A549 treated with AZD2906 at 1 μM for 4 hours (cell line): ENCODE results near the gene ZNF677. TPM values are rescaled to one million over a fixed set of nuclear protein-coding genes. Genes with fewer than 3 reads are reported as not detected.

Source experiments
- total RNA-seq: library from RNA; stranded (reverse); fragments of 200-300 nt; extraction: Qiagen RNA extraction; gene quantifications from 5 replicates; pipeline ENCODE4 v1.2.3, GENCODE V29; 2022

Gene ZNF677
- not detected in 5 replicates for total RNA-seq

GRCh38 chr19:53254411-53255341, at the start of gene ZNF677:
Gene ZNF677, minus strand, starts transcription at chr19:53254873. Its CDS starts 3,323 bp downstream, at chr19:53251550.

GRCh38 chr19:53267623-53268022, 12.9 kb upstream of the ZNF677 start, which contains the start of gene VN1R4:
Gene VN1R4, minus strand, starts transcription at chr19:53267723. Its CDS starts 58 bp downstream, at chr19:53267665.

GRCh38 chr19:53257715-53258342, 3.2 kb upstream of the ZNF677 start, which contains the start of gene VN1R2:
Gene VN1R2, plus strand, starts transcription at chr19:53258292. Its CDS starts 84 bp downstream, at chr19:53258376.

GRCh38 chr19:53192771-53193534, 61.7 kb downstream of the ZNF677 start, which contains the start of gene ZNF665:
Gene ZNF665, minus strand, starts transcription at chr19:53193358. Its CDS starts 10,460 bp downstream, at chr19:53182898.

Other genes starting within 250 kb of the ZNF677 start
- 0.03 TPM in 1 of 5 replicates, not detected in the others for gene ERVV-1, start 241.0 kb downstream of the ZNF677 start, total RNA-seq
- not detected in 5 replicates for gene ERVV-2, start 210.1 kb downstream of the ZNF677 start, total RNA-seq
- 6.6 to 9.2 TPM (median 6.9 TPM) in 5 replicates for gene ZNF160, start 151.5 kb downstream of the ZNF677 start, total RNA-seq
- gene ZNF415, start 122.0 kb downstream of the ZNF677 start, total RNA-seq = not detected in 5 replicates
- gene ZNF347, start 95.8 kb downstream of the ZNF677 start, total RNA-seq = not detected in 5 replicates
- gene ZNF665, start 61.5 kb downstream of the ZNF677 start, total RNA-seq = not detected in 5 replicates
- not detected in 5 replicates for gene VN1R2, start 3.4 kb upstream of the ZNF677 start, total RNA-seq
- not detected in 5 replicates for gene VN1R4, start 12.8 kb upstream of the ZNF677 start, total RNA-seq
- 2.6 to 4.4 TPM (median 3.4 TPM) in 5 replicates for gene ZNF845, start 78.9 kb upstream of the ZNF677 start, total RNA-seq
- 0.14 to 0.43 TPM (median 0.22 TPM) in 5 replicates for gene ZNF525, start 110.8 kb upstream of the ZNF677 start, total RNA-seq
- 3.2 to 5.7 TPM (median 3.5 TPM) in 5 replicates for gene ZNF765, start 140.3 kb upstream of the ZNF677 start, total RNA-seq
- gene ZNF761, start 177.1 kb upstream of the ZNF677 start, total RNA-seq = 6.8 to 7.8 TPM (median 6.9 TPM) in 5 replicates
- gene ZNF813, start 212.9 kb upstream of the ZNF677 start, total RNA-seq = 0.16 to 0.32 TPM (median 0.19 TPM) in 5 replicates